ENCODE measurements around the gene MED12. TPM values are rescaled to one million over a fixed set of nuclear protein-coding genes. Genes with fewer than 3 reads are reported as not detected.

MED12 gene
- total and polyA plus RNA-seq, 2 experiments from 2014 or later = 7.1 to 40.6 TPM

DNA sequence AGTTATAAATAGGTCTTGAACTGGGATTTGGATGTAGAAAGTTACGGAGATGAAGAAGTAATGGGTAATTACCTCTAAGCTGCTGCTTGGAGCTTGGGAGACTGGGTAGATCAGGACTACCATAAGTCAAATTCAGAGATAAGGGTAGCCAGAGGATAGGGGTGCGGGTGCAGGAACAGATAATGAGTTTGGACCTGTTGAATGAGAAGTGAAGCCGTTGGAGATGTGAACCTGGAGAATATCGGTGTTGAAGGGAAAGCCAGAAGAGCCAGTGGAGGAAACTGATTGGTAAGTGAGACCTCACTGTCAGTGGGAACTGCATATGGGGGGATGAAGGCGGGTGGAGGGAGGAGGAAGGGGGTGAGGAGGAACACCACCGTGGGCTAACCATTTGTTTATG is 23.4 kb upstream of the MED12 start (continued):
- TF ChIP-seq ZNF462 (CRISPR knock-in tag; IDR thresholded peaks at IDR 0.05) (no peak), ZNF114 (CRISPR knock-in tag; IDR thresholded peaks at IDR 0.05) (no peak), EZH2phosphoT487 (IDR thresholded peaks at IDR 0.05; ENCODE audit: unreplicated experiment) (no peak), ZNF331 (CRISPR knock-in tag; IDR thresholded peaks at IDR 0.05; ENCODE audit: low read depth) (no peak)
- TF ChIP-seq, protein P1, sequence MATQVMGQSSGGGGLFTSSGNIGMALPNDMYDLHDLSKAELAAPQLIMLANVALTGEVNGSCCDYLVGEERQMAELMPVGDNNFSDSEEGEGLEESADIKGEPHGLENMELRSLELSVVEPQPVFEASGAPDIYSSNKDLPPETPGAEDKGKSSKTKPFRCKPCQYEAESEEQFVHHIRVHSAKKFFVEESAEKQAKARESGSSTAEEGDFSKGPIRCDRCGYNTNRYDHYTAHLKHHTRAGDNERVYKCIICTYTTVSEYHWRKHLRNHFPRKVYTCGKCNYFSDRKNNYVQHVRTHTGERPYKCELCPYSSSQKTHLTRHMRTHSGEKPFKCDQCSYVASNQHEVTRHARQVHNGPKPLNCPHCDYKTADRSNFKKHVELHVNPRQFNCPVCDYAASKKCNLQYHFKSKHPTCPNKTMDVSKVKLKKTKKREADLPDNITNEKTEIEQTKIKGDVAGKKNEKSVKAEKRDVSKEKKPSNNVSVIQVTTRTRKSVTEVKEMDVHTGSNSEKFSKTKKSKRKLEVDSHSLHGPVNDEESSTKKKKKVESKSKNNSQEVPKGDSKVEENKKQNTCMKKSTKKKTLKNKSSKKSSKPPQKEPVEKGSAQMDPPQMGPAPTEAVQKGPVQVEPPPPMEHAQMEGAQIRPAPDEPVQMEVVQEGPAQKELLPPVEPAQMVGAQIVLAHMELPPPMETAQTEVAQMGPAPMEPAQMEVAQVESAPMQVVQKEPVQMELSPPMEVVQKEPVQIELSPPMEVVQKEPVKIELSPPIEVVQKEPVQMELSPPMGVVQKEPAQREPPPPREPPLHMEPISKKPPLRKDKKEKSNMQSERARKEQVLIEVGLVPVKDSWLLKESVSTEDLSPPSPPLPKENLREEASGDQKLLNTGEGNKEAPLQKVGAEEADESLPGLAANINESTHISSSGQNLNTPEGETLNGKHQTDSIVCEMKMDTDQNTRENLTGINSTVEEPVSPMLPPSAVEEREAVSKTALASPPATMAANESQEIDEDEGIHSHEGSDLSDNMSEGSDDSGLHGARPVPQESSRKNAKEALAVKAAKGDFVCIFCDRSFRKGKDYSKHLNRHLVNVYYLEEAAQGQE (IDR thresholded peaks at IDR 0.05; ENCODE audit: unreplicated experiment) = no peak
- TF ChIP-seq, protein P2, sequence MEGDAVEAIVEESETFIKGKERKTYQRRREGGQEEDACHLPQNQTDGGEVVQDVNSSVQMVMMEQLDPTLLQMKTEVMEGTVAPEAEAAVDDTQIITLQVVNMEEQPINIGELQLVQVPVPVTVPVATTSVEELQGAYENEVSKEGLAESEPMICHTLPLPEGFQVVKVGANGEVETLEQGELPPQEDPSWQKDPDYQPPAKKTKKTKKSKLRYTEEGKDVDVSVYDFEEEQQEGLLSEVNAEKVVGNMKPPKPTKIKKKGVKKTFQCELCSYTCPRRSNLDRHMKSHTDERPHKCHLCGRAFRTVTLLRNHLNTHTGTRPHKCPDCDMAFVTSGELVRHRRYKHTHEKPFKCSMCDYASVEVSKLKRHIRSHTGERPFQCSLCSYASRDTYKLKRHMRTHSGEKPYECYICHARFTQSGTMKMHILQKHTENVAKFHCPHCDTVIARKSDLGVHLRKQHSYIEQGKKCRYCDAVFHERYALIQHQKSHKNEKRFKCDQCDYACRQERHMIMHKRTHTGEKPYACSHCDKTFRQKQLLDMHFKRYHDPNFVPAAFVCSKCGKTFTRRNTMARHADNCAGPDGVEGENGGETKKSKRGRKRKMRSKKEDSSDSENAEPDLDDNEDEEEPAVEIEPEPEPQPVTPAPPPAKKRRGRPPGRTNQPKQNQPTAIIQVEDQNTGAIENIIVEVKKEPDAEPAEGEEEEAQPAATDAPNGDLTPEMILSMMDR (conservative IDR thresholded peaks at IDR 0.05; ENCODE audit: low read depth in 2 of 2) = no peak

Data from GM23338 (cell line).